Thoracic aorta (tissue), 2 donors: ENCODE measurements around the gene USP20. TPM values are rescaled to one million over a fixed set of nuclear protein-coding genes. Genes with fewer than 3 reads are reported as not detected.

Experiments
- ATAC-seq: fragments of 150-250 bp; one replicate; pipeline ENCODE4 v1.8.0; 2017; ENCODE audit warnings: low read depth; ENCODE audit not compliant: insufficient number of reproducible peaks, low FRiP score
- DNase-seq: peaks from one replicate; pipeline ENCODE4 v3.0.0-alpha.2; 2020; ENCODE audit warnings: low spot score
- H3K27ac ChIP-seq, 2 donors: fragments of 200-600 bp; sonication (generic); 1 replicate in 1 of 2; 2 replicates in 1 of 2; pipeline ENCODE4 v1.5.1; 2016; ENCODE audit warnings: mild to moderate bottlenecking in 2 of 2, moderate library complexity in 2 of 2
- H3K27me3 ChIP-seq: fragments of 200-600 bp; sonication (generic); replicated peaks from 2 replicates; pipeline ENCODE4 v1.6.0; 2016; ENCODE audit warnings: mild to moderate bottlenecking; ENCODE audit not compliant: insufficient read depth
- H3K36me3 ChIP-seq: fragments of 200-600 bp; sonication (generic); one replicate; pipeline ENCODE4 v1.5.1; 2016
- H3K4me1 ChIP-seq, 2 donors: fragments of 200-600 bp; sonication (generic); 1 replicate in 1 of 2; 2 replicates in 1 of 2; pipeline versions ENCODE4 v1.5.1 to v1.6.0; 2016; ENCODE audit warnings: low read depth in 2 of 2, mild to moderate bottlenecking in 1 of 2; ENCODE audit not compliant: control insufficient read depth in 1 of 2
- H3K4me3 ChIP-seq: fragments of 200-600 bp; sonication (generic); 2 replicates; pipeline ENCODE4 v1.5.1; 2016; ENCODE audit warnings: mild to moderate bottlenecking
- H3K9me3 ChIP-seq: fragments of 200-600 bp; sonication (generic); 2 replicates; pipeline ENCODE4 v1.5.1; 2016
- total RNA-seq, 2 donors: library from RNA; depleted of rRNA; stranded (reverse); fragments of >200 nt; gene quantifications; one replicate each; pipeline versions ENCODE4 v1.1.0 to v1.2.3, GENCODE V29; 2016
- TF ChIP-seq, protein P1 (sequence below): fragments of 200-600 bp; sonication (generic); IDR thresholded peaks from one replicate; pipeline ENCODE4 v1.5.1; 2019; ENCODE audit warnings: antibody characterized with exemption

The USP20 gene
- total RNA-seq, 2 donors from 2014 or later = 47.8 to 51.2 TPM

DNA sequence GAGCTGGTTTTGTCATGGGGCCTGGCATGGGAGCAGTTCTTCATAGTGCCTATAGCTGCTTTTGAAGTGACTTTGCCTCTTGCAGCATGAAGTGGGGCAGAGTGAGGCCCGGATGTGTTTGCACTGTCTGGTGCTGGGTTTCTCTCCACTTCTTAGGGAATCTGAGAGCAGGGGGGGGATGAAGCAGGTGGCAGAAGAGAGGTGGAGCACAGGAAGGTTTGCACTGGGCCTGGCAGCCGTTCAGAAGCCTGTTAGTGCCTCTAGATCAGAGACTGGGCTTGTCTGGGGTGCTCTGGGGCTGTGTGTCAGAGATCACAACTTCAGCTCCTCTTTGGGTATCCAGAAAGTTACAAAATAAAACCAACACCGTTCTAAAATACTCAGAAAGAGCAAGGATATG is 18.4 kb downstream of the USP20 start:
- no peak overlapping the region for H3K4me3 ChIP-seq
- peak overlapping the region; percentile 28 to 63 for H3K27ac ChIP-seq
- DNase-seq (no peak), ATAC-seq (no peak)
- peaks cover 23% of the 10 kb centered on the region for H3K36me3 ChIP-seq
- no peaks in the 10 kb centered on the region for H3K27me3 ChIP-seq
- H3K9me3 ChIP-seq = no peaks in the 10 kb centered on the region
- H3K4me1 ChIP-seq = peaks cover 34 to 72% of the 10 kb centered on the region in 2 donors
- TF ChIP-seq, protein P1, sequence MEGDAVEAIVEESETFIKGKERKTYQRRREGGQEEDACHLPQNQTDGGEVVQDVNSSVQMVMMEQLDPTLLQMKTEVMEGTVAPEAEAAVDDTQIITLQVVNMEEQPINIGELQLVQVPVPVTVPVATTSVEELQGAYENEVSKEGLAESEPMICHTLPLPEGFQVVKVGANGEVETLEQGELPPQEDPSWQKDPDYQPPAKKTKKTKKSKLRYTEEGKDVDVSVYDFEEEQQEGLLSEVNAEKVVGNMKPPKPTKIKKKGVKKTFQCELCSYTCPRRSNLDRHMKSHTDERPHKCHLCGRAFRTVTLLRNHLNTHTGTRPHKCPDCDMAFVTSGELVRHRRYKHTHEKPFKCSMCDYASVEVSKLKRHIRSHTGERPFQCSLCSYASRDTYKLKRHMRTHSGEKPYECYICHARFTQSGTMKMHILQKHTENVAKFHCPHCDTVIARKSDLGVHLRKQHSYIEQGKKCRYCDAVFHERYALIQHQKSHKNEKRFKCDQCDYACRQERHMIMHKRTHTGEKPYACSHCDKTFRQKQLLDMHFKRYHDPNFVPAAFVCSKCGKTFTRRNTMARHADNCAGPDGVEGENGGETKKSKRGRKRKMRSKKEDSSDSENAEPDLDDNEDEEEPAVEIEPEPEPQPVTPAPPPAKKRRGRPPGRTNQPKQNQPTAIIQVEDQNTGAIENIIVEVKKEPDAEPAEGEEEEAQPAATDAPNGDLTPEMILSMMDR = no peak

DNA sequence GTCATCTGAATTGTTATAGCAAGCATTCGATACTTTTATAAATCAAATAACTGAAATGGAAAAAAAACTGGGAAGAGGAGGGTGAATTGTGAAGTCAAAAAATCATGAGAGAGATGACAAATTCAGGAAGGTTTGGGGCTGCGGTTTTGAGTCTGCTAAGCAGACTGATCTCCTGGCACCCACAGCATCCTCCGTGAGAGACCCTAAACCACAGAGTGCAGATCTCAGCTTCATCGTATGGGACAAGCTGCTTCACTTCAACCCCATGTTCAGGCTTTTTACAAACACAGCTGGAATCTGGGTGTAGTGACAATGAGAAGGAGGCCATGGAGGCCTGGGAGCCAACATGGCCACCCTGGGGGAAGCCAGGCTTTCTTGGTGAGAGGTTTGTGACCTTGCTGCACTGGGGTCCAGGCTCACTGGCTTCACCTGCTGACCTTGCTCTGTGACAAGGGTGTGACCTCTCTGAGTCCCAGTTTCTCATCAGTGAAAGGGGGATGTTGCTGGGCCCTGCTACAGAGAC is 19.4 kb downstream of the USP20 start:
- Histone ChIP-seq H3K27me3 (no peaks in the 10 kb centered on the region), H3K4me1 (peaks cover 24 to 62% of the 10 kb centered on the region in 2 donors), H3K27ac (peak overlapping the region; percentile 40 to 63), H3K36me3 (peaks cover 27% of the 10 kb centered on the region), H3K9me3 (no peaks in the 10 kb centered on the region), H3K4me3 (no peak overlapping the region)
- ATAC-seq (no peak), DNase-seq (no peak)
- TF ChIP-seq, protein P1 = no peak

DNA sequence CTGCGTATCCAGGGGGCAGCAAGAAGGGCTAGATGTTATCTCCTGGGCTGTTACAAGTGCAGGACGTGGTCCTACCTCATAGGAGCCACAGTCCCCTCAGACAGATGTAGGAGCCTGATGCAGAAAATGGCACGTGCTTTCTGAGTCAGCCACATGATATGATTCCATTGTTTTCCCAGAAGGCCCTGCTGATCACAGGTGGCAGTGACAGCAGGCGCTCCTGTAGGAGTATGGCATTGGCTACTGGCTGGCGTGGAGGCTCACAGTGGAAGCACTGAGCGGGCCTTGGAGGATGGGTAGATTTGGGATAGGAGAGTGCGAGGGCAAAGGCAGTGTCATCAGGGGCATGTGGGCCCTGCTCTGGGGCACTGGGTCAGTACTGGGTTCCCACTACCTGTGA is 21.9 kb downstream of the USP20 start:
- Histone ChIP-seq H3K4me1 (peaks cover 13 to 36% of the 10 kb centered on the region in 2 donors), H3K27ac (peak overlapping the region; percentile 53 to 75), H3K36me3 (peaks cover 40% of the 10 kb centered on the region), H3K9me3 (no peaks in the 10 kb centered on the region), H3K4me3 (no peak overlapping the region), H3K27me3 (no peaks in the 10 kb centered on the region)
- peak; percentile 22 for ATAC-seq
- TF ChIP-seq, protein P1 = no peak
- no peak for DNase-seq

DNA sequence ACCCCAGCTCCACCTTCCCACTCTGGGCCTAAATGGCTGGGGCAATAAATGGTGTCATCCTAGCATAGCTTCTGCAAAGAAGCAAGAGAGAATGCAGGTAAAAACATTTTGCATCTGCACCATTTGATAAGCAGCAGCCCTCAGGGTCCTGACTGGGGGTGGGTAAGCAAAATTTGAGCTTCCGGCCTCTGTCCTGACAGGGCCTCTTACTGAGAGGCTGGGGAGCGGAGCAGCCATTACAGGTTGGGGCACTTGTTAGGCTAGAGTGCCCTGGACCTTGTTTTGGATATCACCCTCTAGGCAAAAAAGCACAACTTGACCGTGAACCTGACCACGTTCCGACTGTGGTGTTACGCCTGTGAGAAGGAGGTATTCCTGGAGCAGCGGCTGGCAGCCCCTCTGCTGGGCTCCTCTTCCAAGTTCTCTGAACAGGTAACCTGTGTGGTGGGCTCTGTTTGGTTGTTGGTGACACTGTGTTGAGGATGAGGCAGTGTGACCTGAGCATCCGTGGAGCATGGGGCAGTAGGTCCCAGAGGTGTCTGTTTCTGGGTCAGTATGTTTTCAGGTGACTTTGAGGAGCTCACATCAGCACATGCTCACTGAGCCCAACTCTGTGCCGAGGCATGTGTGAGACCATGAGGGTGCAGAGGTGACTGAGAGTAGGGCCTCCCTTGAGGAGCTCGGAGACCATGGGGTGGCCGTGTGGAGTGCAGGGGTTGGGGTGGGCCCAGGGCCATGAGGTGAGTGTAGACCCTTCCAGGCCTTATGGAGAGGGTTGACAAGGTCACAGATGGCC is 23.1 kb downstream of the USP20 start:
- H3K4me3 ChIP-seq = no peak overlapping the region
- peaks cover 36% of the 10 kb centered on the region for H3K36me3 ChIP-seq
- DNase-seq = no peak

More for the DNA sequence above, 23.1 kb downstream of the USP20 start:
- TF ChIP-seq, protein P1 = no peak
- H3K27me3 ChIP-seq = no peaks in the 10 kb centered on the region
- peaks cover 12 to 33% of the 10 kb centered on the region in 2 donors for H3K4me1 ChIP-seq
- no peak overlapping the region for H3K27ac ChIP-seq
- no peak for ATAC-seq
- H3K9me3 ChIP-seq = no peaks in the 10 kb centered on the region
